ENCODE measurements around the gene TEX19. TPM values are rescaled to one million over a fixed set of nuclear protein-coding genes. Genes with fewer than 3 reads are reported as not detected.
A peak's percentile ranks its signal among the peaks of the same experiment; 100 is the strongest.
"Not testable (repeated sequence)": the region's sequence is repeated elsewhere in the genome, so short reads cannot be mapped to it uniquely, and the experiment has no call there.

Gene TEX19
- total RNA-seq, 1 experiment from 2014 or later: 0.57 TPM

DNA sequence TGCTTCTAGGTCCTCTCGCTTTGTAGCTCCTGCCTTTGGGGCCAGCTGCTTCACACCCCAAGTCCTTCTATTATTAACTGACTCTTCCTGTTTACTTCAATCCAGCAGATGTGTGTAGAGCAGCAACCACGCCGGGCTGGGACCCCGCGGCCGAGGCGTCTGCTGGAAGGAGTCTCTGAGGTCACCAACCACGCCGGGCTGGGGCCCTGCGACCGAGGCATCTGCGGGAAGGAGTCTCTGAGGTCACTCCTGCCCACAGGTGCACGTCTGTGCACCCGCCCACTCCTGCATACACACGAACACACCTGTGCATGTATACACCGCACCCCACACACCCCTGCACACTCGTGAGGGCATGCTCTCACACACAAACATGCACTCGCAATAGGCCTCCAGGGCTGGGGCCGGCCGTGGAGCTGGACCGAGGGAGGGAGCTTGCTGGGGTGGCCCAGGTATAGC, 7.8 kb upstream of the TEX19 start:
- no peak for DNase-seq (ENCODE audit: extremely low read depth, low read depth)

DNA sequence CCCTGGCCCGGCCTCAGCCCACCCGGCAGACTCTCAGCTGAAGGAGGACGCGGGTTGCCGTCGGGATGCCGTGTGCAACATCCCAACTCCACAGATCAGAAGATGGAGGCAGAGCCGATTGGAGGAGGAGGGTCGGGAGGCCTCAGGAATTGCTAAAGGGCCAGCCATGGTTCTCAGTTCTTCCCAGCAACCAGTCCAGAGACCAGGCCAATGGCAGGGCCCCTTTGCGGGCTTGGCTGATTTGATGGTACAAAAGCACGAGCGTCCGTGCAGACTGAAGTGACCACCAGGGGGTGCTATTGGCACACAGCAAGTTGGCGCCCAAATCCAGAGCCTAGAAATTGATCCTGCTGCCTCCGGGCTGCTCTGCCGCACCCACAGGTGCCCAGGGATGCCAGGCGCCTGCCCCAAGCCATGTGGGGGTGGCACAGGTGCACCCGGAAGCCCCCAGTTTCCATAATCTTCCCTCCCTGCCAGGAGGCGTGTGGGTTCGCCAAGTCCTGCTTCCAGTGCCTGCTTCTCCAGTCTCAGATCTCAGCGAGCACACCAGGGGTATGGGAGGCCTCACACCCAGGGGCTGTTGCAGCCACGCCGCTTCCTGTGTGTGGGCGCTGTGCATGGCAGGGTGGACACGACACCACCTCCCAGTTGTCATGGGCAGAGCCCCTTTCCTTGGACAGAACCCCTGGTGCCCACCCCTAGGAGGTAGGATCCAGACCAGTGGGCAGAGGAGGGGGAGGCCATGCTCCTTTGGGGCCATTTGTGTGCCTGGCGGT, 7.1 kb upstream of the TEX19 start:
- peak; percentile 83 for DNase-seq (ENCODE audit: extremely low read depth, low read depth)

DNA sequence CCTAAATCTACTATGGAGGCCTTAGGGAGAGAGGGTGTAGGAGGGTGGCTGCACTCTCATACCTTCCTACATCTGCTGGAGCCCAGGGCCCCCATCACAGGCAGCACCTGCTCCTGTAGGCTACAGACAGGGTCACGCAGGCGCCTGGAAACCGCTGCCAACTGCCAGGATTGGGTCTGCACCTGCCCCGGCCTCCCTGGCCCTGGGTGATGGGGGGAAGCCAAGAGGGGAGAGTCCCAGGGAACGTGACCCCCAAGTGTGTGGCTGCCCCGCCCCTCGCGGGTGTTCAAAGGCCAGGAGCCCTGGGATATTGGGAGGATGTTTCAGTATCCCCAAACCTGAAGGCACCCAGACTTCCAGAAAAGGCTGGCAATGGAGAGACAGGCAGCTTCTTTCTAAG, 5.6 kb upstream of the TEX19 start:
- no peak for DNase-seq (ENCODE audit: extremely low read depth, low read depth)

DNA sequence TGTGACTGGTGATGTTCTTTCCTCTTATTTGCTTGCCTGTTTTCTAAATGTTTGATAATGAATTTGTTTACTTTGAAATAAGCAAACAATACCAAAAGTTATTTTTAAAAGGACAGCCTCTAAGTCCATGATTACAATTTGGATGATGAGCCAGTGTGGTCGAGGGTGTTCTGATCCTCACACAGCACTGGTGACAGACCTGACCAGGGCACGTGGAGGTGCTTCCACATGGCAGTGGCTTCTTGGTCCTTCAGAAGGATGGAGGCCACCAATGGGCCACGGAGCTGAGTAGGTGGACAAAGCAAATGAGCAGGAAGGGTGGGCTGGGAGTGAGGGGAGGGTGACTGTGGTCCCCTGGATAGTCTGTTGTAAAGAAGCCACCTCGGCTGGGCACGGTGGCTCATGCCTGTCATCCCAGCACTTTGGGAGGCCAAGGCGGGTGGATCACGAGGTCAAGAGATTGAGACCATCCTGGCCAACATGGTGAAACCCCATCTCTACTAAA, 4.2 kb upstream of the TEX19 start:
- DNase-seq (ENCODE audit: extremely low read depth, low read depth): no peak

DNA sequence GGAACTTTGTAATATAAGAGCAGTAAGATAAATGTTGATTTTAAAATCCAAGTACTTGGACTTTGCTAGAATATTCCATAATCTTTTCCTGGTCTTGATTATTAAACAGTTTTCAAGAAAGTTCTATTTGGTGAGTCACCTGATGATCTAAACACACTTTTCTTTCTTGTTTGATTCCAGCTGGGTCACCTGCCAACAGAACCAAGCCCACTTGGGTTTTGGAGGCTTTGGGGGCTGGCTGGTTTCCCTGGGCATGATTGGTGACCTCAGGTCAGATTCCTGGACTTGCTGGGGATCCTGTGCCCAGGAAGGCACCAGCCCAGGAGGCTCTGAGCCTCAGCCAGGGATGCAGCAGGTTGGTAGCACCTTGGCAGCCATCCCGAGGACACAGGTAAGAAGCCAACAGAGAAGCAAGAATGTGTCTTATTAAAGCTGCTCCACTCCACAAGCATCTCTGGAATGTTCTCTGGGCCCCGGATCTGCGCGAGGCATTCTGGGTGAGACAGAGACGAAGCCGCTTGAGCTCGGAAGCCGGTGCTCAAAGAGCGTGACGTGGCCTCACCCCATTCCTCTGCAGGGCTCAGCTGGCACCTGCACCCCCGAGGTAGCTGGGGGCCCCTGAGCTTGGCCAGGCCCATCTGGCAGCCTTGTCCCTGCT, 3.1 kb upstream of the TEX19 start:
- no peak for DNase-seq (ENCODE audit: extremely low read depth, low read depth)

DNA sequence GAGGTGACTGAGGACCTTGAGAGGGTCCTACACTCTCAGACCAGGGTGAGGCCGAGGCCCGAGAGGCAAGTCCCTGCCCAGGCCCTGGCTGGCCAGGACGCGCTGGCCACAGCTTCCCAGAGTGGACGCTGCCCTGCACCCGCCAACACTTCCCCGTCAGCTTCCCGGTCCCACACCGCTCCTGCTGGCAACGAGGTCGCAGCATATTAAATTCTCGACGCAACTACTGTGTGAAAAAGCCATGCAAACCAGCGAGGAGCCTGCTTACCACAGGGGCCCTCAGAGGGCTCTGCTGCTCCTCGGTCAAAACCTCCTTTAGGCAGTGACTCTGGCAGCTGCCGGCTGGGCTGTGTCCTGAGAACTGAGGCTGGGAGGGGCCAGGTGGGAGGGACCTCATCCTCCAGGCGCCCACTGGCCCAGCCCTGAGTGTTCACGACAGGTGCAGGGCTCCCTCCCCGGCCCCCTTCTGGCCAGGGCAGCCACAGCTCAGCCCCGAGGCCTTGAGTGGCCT, 2.1 kb upstream of the TEX19 start:
- no peak for DNase-seq (ENCODE audit: extremely low read depth, low read depth)

DNA sequence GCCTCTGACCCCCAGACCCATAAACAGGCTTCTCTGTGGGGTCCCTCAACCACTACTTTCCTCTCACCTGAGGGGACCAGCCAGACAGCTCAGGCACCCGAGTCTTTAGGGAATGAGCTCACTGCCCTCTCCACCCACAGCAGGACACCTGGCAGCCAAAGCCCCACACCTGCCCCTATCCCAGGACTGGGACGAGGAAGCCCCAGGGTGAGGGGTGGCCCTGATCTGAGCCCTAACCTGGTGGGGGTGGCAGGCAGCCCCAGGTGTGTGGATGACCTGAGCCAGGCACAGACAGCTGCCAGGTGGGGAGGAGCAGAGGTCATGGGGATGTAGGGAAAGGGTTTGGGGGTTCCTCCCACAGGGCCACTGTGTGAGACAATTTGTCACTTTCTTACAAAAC, 1.7 kb upstream of the TEX19 start:
- no peak for DNase-seq (ENCODE audit: extremely low read depth, low read depth)

DNA sequence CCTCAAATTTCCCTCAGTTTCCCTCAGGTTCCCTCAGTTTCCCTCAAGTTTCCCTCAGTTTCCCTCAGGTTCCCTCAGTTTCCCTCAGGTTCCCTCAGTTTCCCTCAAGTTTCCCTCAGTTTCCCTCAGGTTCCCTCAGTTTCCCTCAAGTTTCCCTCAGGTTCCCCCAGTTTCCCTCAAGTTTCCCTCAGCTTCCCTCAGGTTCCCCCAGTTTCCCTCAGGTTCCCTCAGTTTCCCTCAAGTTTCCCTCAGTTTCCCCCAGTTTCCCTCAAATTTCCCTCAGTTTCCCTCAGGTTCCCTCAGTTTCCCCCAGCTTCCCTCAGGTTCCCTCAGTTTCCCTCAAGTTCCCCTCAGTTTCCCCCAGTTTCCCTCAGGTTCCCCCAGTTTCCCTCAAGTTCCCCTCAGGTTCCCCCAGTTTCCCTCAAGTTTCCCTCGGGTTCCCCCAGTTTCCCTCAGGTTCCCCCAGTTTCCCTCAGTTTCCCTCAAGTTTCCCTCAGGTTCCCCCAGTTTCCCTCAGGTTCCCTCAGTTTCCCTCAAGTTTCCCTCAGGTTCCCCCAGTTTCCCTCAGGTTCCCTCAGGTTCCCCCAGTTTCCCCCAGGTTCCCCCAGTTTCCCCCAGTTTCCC, 516 bp downstream of the TEX19 start:
- not testable (repeated sequence) for DNase-seq (ENCODE audit: extremely low read depth, low read depth)

DNA sequence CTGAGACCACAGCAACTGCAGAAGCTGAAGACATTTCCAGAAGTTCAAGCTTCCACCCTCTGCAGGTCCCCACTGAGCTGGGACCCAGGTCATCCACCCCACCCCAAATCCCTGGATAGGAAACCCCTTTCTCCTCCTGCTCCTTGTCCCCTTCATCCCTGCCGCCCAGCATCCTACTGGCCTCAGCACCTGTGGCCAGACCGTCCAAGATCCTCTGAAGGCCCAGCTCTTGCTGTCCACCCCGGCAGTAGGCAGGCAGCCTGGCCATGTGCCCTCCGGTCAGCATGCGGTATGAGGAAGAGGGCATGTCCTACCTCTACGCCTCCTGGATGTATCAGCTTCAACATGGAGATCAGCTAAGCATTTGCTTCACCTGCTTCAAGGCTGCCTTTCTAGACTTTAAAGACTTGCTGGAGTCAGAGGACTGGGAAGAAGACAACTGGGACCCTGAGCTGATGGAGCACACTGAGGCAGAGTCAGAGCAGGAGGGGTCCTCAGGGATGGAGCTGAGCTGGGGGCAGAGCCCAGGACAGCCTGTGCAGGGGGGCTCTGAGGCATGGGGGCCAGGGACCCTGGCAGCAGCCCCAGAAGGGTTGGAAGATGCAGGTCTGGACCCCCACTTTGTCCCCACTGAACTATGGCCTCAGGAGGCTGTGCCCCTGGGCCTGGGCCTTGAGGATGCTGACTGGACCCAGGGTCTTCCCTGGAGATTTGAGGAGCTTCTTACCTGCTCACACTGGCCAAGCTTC, 3.0 kb downstream of the TEX19 start:
- no peak for DNase-seq (ENCODE audit: extremely low read depth, low read depth)

DNA sequence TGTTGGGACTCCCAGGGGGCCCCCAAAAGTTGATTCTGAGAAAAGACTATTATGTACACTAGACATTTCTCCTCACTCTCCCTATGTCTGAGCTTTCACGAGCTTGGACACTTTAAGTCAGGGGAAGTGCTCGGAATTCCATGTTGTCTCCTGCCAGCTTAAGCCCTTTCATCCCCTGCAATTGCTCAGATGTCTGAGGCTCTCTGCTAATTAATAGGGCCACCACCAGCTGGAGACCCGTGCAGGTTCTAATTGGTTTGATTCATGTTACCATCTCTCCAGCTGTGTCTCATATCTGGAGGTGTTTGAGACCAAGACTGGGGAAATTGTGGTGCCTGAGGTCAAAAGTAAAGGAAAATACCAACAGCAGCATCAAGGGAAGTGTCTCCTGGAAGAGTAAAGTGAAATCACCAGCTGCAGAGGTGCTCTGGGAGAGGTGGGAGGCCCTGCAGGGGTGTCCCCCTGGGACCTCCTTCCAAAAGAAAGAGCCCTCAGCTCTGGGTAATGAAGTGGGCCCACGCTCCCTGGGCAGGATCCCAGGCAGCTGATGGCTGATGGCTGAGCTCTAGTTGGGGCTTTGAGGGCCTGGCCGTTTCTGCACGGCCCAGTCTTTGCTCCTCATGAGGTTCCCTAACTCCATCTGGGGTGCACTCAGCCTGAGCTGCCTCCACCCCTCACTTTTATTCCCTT, 6.7 kb downstream of the TEX19 start:
- no peak for DNase-seq (ENCODE audit: extremely low read depth, low read depth)

DNA sequence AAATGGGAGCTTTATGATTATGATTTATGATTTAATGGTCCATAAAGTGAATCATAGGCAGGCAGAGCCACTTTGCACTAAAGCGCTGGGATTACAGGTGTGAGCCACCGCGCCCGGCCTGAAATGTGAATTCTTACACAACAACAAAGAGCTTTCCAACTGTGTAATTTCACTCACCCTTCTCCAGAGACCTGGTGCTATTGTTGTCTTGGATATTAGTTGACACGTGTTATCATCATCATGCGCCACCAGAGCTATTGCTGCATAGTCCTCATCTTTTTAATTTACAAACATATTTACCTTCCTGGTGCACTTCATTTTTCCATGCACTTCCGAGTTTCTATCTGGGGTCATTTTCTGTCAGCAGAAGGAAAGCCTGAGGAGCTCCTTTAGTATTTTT, 7.7 kb downstream of the TEX19 start:
- DNase-seq (ENCODE audit: extremely low read depth, low read depth): no peak

DNA sequence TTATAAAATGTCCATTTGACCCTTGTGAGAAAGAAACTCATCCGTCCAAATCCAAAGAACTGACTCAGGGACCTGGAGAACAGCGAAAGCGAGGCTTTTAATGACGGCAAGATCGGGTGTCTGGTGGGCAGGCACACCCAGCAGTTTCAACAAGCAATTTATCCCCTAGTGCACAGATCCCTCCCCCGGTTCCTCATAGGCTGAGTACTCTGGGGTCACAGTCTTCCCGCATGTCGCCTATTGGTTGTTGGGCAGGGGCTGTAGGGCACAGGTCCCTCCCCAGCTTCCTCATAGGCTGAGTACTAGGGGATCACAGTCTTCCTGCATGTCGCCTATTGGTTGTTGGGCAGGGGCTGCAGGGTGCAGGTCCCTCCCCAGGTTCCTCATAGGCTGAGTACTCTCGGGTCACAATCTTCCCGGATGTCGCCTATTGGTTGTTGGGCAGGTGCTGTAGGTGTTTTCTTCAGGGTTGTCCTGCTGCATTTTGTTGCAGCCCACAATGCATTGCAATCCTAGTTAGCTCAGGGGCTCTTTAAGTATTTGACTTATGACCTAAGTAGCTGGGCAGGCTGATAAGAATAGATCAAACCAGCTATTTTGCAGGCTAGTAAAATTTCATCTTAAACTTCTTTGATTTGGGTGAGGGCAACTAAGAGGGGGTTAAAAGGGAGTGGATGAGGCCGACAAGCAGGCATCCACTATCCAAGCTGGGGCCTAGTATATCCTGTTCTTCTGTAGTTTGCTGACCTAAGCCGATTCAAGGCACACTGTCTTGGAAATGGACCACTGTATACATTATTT, 8.9 kb downstream of the TEX19 start:
- DNase-seq (ENCODE audit: extremely low read depth, low read depth): no peak

DNA sequence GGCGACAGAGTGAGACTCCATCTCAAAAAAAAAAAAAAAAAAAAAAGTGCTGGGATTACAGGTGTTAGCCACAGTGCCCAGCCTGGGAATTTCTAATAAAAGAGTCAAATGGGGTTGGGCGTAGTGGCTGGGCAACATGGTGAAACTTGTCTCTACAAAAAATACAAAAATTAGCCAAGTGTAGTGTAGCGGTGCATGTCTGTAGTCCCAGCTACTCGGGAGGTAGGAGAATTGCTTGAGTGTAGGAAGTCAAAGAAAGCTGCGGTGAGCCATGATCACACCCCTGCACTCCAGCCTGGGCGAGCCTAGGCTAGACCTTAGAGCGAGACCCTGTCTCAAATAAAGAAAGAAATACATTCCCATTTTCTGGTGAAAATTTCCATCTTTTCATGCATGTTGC, 10.2 kb downstream of the TEX19 start:
- DNase-seq (ENCODE audit: extremely low read depth, low read depth): no peak

DNA sequence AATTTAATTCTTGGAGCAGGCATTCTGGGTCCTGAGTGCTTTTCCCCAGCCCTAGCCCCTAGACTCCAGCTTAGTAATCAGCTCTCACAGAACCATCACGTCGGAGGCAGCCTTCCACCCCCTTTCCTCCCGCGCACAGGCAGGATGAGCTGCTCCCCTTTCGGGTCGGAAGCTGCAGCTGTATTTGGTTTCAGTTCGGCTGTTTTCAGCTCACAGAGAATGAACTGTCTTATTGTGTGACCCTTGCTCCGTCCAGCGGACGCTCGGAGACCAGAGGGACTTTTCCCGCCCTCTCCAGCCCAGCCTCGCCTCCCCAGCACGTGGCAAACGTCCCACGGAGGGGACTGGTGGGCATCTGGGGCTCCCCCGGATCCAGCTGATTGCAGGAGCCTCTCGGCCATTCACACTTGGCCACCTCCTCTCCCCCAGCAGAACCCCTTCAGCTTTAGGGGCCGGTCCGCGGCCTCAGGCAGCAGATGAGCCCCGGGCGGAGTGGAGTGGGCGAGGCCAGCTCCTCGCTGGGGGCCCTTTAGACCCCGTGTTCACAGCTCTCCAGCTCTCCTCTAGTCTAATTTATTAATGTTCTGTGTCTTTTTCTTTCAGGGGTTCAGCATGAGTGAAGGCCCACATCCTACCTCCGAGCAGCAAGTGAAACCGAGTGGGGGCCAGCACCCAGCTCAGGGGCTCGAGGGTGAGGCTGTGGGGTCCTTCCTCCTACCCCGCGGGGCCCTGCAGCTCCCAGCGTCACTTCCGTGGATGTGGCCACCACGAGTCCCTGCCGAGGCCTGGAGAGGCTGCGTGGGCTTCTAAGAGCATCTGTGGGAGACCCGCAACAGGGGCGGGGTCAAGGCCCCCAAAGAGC, 11.7 kb downstream of the TEX19 start:
- no peak for DNase-seq (ENCODE audit: extremely low read depth, low read depth)

DNA sequence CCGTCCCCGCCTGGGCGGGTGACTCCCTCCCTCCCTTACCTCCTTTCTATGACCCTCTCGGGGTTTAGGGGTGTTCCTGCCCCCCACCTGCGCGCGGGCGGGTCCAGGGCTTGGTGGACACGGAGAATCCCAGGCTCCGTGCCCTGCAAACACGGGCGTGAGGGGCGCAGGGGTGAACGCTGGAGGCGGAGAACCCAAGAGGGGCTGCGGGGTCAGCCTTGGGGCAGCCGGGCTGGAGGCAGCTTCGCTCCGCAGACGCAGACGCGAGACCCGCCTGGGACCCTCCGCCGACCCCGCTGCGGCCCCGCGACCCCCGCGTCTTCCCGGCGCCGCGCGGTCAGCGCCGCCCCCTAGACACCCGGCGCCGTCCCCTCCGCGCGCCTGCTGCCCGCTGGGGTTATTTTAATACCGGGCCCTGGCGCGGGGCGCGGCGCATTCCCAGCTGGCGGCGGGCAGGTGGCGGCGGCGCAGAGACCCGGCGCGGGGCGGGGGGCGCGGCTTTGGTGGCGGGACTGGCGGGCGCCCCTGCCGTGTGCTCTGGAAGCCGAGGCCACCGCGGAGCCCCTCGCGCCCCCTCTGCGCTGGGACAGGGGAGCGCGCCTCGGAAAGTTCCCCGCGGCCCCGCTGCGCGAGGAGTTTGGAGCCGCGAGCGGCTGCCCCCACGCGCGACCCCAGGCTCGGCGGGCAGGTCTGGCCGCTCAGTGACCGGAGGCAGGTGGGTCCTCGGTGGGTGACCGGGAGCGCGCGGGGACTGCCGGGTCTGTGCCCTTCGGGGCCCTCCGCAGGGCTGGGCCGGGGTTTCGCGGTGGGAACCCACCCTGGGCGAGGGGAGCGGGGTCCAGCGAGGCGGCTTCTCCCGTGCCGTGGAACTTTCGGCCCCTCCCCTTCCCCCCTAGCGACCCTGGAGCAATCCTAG, 12.5 kb downstream of the TEX19 start, which contains the start of gene UTS2R:
UTS2R (plus strand) TSS at position 433 of the 916 bp plus-strand sequence. CDS start 2,560 bp downstream, outside the sequence.
- DNase-seq (ENCODE audit: extremely low read depth, low read depth): no peak

DNA sequence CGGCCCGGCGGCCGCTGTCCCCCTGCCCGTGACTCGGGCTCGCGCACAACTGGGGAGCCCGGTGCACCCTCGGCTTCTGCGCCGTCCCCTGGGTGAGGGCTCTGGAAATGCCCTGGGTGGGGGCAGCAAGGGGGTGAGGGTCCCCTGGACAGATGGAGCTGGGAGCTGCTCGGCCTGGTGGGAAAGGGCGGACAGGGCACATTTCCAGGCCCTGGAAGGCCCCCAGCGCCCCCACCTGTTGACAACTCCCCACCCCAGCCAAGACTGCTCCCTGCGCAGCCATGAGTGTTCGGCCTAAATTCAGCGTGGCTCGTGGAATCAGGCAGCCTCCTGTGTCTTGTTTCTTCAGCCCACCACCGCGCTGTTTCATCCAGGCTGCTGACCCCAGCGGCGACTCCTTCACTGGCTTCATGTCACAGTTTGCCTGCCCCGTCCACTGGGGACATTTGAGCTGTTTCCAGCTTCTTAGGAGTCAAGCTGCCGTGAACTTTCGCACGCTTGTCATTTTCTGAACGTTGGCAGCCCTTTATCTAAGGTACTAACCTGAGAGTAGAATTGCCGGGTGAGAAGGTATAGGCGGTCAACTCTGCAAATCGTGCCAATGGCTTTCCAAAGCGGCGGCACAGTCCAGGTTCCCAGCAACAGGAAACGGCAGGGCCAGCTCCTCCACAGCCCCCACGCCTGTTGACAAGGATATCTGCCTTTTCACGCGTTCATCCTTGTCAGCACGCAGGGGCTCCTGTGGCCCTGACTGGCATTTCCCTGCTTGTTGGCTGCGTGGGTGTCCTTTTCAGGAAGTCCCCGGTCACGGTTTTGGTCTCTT, 13.4 kb downstream of the TEX19 start:
- no peak for DNase-seq (ENCODE audit: extremely low read depth, low read depth)

Measured in NCI-H460 (cell line).